HG02678 (cell line): ENCODE data around the gene ENTPD8.
"Not testable (repeated sequence)": the region's sequence is repeated elsewhere in the genome, so short reads cannot be mapped to it uniquely, and the experiment has no call there.

Source experiments
- ATAC-seq: cut with Tn5 transposase; IDR thresholded peaks from one replicate; pipeline ENCODE4 v1.9.1; 2021; ENCODE audit warnings: mild to moderate bottlenecking, moderate library complexity; ENCODE audit not compliant: unreplicated experiment

ENTPD8 gene

GRCh38 chr9:137477778-137478612 is 36.8 kb upstream of the ENTPD8 start:
- no peak for ATAC-seq

DNA sequence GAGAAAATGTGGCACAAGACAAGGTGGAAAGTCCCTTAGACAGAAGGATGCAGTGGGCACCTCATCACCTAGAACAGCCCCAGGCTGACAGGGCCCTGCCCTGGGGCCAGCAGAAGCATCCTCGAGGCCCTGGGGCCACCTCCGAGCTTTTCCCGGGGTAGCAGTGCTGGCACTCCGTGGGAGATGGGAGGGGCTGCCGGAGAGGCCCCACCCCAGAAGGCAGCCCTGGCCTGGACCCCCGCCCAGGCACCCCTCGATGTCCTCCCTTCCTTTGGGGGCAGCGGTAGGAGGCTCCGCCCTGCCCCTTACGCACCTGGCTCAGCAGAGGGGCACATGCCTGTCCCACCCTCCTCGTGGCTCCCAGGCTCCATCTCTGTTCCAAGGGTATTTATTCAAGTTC is 35.7 kb upstream of the ENTPD8 start:
- ATAC-seq = no peak

DNA sequence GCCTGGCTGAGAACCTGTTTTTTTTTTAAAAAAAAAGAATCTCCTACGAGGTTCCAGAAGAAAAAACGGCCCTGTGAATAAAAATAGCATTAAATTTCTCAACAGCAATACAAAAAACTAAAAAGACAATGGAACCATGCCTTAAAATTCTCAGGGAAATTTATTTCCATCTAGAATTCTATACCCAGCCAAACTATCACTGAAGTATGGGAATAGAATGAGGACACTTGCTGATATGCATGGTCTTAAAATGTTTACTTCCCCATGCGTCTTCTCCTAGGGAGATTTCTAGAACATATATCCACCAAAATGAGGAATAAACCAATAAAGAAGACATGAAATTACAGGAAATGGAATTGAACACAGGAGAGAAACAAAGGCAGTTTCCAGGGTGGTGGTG is 34.5 kb upstream of the ENTPD8 start:
- ATAC-seq = no peak

DNA sequence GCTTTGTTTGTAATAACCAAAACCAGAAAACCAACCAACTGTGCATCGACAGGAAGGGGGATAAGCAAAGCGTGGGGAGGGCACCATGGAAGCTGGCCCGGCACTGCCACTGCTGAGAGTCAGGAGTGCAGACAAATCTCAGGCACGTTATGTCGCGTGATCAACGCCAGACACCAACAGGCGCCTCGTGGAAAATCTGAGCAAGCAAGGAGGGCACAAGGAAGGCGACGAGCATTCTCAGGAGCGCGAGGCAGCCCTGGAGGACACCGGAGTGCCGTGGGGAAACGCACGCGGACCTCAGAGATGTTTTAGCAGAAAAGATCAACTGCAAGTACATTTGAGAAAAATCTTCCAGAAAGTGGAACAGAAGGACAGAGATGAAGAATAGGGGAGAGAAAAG is 33.1 kb upstream of the ENTPD8 start:
- ATAC-seq = no peak

GRCh38 chr9:137470785-137471184 is 29.6 kb upstream of the ENTPD8 start:
- ATAC-seq = no peak

- ATAC-seq = no peak
Measured at GRCh38 chr9:137467896-137468295, 26.7 kb upstream of the ENTPD8 start.

- no peak for ATAC-seq
Measured at GRCh38 chr9:137467161-137467581, 26.0 kb upstream of the ENTPD8 start.

DNA sequence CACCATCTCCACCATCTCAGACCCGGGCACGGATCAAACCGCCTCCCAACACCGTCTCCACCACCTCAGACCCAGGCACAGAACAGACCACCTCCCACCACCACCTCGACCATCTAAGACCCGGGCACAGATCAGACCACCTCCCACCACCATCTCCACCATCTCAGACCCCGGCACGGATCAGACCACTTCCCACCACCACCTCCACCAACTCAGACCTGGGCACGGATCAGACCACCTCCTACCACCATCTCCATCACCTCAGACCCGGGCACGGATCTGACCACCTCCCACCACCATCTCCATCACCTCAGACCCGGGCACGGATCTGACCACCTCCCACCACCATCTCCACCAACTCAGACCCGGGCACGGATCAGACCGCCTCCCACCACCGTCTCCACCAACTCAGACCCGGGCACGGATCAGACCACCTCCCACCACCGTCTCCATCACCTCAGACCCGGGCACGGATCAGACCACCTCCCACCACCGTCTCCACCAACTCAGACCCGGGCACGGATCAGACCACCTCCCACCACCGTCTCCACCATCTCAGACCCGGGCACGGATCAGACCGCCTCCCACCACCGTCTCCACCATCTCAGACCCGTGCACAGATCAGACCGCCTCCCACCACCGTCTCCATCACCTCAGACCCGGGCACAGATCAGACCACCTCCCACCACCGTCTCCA is 25.4 kb upstream of the ENTPD8 start:
- ATAC-seq = not testable (repeated sequence)

DNA sequence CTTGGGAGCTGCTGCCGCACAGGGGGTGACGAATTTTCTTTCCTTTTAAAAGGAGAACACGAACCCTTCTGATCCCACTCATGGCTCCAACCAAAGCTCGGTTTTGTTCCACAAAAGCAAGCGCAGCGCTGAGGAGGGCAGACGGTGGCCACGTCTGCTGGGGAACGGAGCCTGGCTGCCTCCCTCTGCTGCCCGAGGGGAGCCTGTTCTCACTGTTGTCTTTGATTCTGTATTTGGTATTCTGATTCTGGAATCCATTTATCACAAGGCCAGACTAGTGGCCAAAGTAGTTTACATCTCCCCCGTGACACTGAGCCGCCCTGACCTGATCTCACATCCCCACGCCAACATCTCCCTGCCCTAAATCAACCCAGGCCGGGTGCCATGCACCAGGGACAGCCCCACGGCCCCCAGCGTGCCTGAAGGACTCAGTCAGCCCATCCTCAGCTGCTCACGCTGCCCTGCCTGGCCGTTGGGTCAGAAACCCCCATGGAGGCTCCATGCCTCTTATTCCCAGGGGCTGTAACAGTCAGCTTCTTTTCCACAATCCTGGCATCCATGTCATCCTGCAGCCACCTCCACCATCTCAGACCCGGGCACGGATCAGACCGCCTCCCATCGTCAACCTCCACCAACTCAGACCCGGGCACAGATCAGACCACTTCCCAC is 24.7 kb upstream of the ENTPD8 start:
- no peak for ATAC-seq

DNA sequence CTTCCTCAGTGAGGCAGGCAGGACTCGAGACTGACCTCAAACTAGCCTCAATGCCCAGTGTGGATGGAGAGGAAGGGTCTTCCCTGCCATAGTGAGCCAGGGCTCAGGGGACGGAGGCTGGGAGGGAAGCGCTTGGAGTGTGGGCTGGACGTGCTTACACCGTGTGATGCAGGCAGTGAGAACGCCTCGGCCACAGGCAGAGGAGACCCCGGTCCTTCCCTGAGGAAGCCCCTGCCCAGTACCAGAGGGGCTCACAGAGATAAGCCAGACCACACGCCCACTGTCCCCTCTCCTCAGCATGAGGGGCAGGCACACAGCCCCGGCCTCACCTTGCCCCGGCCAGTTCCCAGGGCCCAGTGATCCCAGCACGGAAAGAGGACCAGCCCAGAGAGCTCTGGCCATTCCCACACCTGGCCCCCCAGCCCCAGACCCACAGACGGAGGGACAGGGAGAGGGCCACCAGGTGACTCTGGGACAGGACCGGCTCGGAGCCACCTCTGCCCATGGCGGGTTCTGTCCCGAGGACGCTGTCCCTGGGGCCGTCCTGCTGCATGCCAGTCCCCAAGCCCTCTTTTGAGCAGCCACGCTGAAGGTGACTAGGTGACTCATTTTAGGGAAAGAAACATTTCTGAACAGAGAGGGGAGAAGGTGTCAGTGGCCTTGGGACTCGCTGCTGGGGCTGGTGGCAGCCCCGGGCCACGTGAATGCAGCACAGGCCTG is 24.0 kb upstream of the ENTPD8 start:
- ATAC-seq = no peak

DNA sequence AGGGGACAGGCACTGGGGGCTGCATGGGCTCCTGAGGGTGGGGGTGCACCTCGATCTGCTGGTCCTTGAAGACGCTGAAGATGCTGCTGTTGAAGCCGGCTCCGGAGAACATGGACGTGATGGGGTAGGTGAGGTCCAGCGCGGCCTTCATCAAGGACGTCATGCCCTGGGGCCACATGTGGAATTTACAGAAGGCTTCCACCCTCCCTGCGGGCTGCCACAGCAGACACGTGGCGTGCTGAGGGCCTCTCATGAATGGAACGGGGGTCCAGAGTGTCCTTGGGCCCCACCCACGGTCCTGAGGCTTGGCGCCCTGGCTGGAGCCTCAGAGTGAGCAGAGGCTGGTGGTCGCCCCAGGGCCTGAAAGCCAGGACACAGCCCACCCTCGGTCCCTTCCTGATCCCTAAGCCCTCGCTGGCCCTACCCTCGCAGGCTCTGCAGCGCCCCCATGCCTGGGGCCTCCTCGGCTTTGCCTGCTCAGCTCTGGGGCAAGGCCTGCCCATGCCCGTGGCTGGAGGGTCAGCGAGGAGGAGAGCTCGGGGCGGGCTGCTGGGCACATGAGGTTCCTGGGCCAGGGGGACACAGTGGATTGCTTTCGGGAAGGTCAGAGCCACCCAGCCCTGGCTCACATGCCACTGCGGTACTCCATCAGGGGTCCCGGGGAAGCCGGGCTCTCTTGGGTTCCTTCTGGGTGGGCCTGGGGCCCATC is 23.3 kb upstream of the ENTPD8 start:
- ATAC-seq = no peak

DNA sequence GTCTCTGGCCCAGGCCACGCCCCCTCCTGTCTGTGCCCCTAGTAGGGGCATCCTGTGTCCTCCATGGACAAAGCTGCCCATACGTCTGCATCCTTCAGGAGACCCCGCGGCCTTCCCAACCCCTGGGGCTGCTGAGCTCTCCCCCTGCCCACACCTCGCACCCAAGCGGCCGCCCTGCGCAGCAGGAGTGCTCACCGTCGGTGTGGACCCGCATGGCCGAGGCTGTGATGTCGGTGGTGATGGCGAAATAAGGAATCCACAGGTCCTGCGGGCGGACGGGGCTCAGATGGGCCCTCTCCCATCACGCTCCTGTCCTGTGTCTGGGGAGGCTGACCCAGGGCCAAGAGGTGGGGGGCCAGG is 22.8 kb upstream of the ENTPD8 start:
- ATAC-seq = no peak

DNA sequence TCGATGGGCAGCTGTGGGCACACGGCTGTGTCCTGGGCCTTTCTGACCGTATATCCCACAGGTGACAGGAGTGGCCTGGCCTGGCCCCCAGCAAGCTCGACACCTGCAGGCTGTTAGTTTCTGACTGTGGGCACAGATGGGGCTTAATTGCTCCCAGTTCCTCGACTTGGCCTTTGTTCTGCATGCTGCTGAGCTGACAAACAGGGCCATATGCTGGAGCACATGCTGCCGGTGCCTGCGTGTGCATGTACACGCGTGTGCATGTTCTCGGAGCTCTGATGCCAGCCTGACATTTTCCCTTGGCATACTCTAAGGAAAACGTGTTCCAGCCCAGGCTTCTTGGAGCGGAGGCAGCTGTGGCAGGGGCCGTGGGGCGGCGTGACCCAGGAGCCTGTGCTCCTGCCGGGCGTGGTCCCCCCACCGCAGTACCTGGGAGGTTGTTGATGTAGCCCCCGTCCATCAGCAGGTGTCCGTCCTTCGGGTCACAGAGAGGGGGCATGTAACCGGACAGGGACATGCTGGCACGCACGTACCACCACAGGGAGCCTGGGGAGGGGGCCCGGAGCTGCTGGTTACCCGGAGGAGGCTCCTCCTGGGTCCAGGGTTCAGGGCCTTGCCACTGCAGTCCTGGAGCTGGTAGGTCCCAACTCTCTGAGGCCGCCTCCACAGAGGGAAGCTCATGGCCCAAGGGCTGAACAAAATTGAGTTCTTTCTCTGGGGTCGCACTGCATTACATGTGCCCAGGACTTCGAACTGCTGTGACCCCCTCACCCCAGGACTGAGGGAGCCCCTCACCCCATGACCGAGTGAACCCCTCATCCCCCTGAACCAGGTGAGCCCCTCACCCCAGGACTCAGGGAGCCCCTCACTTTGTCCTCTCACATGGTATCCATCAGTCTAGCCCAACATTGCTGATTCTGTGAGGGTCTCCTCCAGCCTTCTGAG is 22.1 kb upstream of the ENTPD8 start:
- ATAC-seq = no peak

GRCh38 chr9:137462396-137462985 is 21.3 kb upstream of the ENTPD8 start:
- ATAC-seq = no peak

GRCh38 chr9:137461663-137462395 is 20.7 kb upstream of the ENTPD8 start:
- peak; percentile 32 for ATAC-seq

DNA sequence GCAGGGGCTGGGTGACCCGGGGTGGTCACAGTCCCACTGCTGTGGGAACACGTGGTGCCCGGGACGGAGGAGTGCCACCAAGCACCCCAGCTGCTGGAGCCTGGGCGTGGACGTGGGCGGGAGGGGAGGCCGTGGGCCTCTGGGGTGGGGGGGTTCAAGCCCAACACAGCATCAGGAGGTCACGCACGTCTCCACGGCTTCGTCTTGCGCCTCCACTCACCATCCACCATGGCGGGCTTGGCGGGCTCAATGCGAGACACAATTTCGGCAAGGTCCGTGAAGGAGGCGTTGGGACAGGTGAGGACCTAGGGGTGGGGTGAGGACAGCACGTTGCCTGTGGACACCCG is 20.1 kb upstream of the ENTPD8 start:
- ATAC-seq = no peak

- no peak for ATAC-seq
Measured at GRCh38 chr9:137460363-137461315, 19.5 kb upstream of the ENTPD8 start.
